ENCODE results near the gene SLCO4A1.

Gene SLCO4A1

DNA sequence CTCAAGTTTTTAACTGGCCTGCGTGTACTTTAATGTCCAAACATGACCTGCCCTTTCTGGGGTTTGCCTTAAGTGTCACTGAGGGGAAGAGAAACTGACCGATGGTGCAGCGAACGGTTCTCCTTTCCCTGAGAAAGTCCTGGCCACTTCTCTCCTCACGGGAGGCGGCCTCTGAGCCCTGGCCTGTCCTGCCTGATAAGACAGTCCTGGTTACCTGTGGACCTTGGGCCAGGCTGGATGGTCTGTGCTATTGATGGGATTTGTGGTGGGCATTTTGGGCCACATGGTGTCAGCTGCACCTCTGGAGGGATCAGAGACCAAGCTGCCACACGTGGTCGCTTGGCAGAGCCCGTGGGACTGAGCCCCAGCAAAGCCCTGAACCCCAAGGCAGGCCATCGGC lies 54.7 kb downstream of the SLCO4A1 start:
- no peak overlapping the region for H3K9ac ChIP-seq (ENCODE audit: low read length)
- H3K23ac ChIP-seq (ENCODE audit: low read length) = no peak overlapping the region
- no CpG with 5 or more reads among the region's 10 CpGs for WGBS (ENCODE audit: extremely low coverage, insufficient coverage, insufficient read length)

DNA sequence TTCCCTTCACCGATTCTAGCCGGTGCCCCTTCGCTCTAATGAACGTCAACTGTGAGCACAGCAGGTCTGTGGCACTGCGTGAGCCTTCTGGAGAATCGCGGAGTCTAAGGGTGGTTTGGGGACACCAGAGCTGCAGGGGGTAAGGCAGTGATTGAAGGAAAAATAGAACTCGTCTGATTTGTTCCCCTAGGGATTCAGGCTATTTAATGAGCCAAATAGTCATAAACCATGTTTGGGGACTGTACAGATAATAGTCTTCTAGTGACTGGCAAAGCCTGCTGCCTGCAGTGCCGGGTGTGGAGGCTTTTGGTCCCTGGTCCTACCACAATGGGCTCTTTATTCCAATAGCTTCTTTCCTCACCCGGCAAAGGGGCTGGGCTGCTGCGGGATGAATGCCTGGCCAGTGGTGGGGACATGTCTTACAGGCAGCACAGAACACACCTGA lies 55.2 kb downstream of the SLCO4A1 start:
- H3K14ac ChIP-seq (ENCODE audit: low read length) = no peak overlapping the region
- H4K12ac ChIP-seq (ENCODE audit: low read depth, low read length) = no peak overlapping the region
- H2BK5ac ChIP-seq (ENCODE audit: low read depth, low read length, poor library complexity) = no peak overlapping the region
- H3K4me3 ChIP-seq (ENCODE audit: low read depth, low read length) = no peak overlapping the region
- no peak overlapping the region for H2BK12ac ChIP-seq (ENCODE audit: low read length)
- no peak overlapping the region for H2BK120ac ChIP-seq (ENCODE audit: insufficient read depth, low read length, poor library complexity)
- WGBS (ENCODE audit: extremely low coverage, insufficient coverage, insufficient read length) = no CpG with 5 or more reads among the region's 11 CpGs
- no peak overlapping the region for H3K23ac ChIP-seq (ENCODE audit: low read length)
- no peak overlapping the region for H3K9ac ChIP-seq (ENCODE audit: low read length)
- no peak overlapping the region for H3K4ac ChIP-seq (ENCODE audit: low read depth, low read length)
- H4K8ac ChIP-seq (ENCODE audit: low read depth, low read length) = no peak overlapping the region
- no peaks in the 10 kb centered on the region for H3K36me3 ChIP-seq (ENCODE audit: control insufficient read depth in 1 of 2, insufficient read depth in 2 of 2, low read length in 2 of 2)
- no peak overlapping the region for H2AFZ ChIP-seq (ENCODE audit: insufficient read depth, low read length, poor library complexity)
- no peak overlapping the region for H3K4me2 ChIP-seq (ENCODE audit: low read length)
- no peaks in the 10 kb centered on the region for H3K4me1 ChIP-seq (ENCODE audit: control insufficient read depth in 1 of 2, insufficient read depth in 2 of 2, low read length in 2 of 2)
- H3K79me1 ChIP-seq (ENCODE audit: low read length) = no peaks in the 10 kb centered on the region
- H2AK5ac ChIP-seq (ENCODE audit: low read length) = no peak overlapping the region
- H3K27ac ChIP-seq (ENCODE audit: low read depth, low read length) = no peak overlapping the region
- no peak overlapping the region for H4K91ac ChIP-seq (ENCODE audit: low read depth, low read length)
- no peak for DNase-seq
- no peaks in the 10 kb centered on the region for H3K27me3 ChIP-seq (ENCODE audit: insufficient read depth, low read length)
- no peaks in the 10 kb centered on the region for H3K79me2 ChIP-seq (ENCODE audit: control insufficient read depth, insufficient read depth, low read length, poor library complexity)
- H3K9me3 ChIP-seq (ENCODE audit: insufficient read depth, low read depth, low read length) = peaks cover 2% of the 10 kb centered on the region
- no peak overlapping the region for H3K18ac ChIP-seq (ENCODE audit: low read length)

More for the DNA sequence above, 54.7 kb downstream of the SLCO4A1 start:
- Histone ChIP-seq H2BK5ac (ENCODE audit: low read depth, low read length, poor library complexity) (no peak overlapping the region), H3K36me3 (ENCODE audit: control insufficient read depth in 1 of 2, insufficient read depth in 2 of 2, low read length in 2 of 2) (no peaks in the 10 kb centered on the region), H3K14ac (ENCODE audit: low read length) (no peak overlapping the region), H3K27ac (ENCODE audit: low read depth, low read length) (no peak overlapping the region), H4K8ac (ENCODE audit: low read depth, low read length) (no peak overlapping the region), H3K79me2 (ENCODE audit: control insufficient read depth, insufficient read depth, low read length, poor library complexity) (no peaks in the 10 kb centered on the region), H4K12ac (ENCODE audit: low read depth, low read length) (no peak overlapping the region), H3K4me1 (ENCODE audit: control insufficient read depth in 1 of 2, insufficient read depth in 2 of 2, low read length in 2 of 2) (no peaks in the 10 kb centered on the region), H3K27me3 (ENCODE audit: insufficient read depth, low read length) (no peaks in the 10 kb centered on the region), H3K9me3 (ENCODE audit: insufficient read depth, low read depth, low read length) (peaks cover 2% of the 10 kb centered on the region), H3K4me3 (ENCODE audit: low read depth, low read length) (no peak overlapping the region), H4K91ac (ENCODE audit: low read depth, low read length) (no peak overlapping the region), H3K4me2 (ENCODE audit: low read length) (no peak overlapping the region), H3K4ac (ENCODE audit: low read depth, low read length) (no peak overlapping the region), H2AK5ac (ENCODE audit: low read length) (no peak overlapping the region), H2BK120ac (ENCODE audit: insufficient read depth, low read length, poor library complexity) (no peak overlapping the region), H2BK12ac (ENCODE audit: low read length) (no peak overlapping the region), H3K18ac (ENCODE audit: low read length) (no peak overlapping the region), H3K79me1 (ENCODE audit: low read length) (no peaks in the 10 kb centered on the region), H2AFZ (ENCODE audit: insufficient read depth, low read length, poor library complexity) (no peak overlapping the region)
- DNase-seq = no peak

DNA sequence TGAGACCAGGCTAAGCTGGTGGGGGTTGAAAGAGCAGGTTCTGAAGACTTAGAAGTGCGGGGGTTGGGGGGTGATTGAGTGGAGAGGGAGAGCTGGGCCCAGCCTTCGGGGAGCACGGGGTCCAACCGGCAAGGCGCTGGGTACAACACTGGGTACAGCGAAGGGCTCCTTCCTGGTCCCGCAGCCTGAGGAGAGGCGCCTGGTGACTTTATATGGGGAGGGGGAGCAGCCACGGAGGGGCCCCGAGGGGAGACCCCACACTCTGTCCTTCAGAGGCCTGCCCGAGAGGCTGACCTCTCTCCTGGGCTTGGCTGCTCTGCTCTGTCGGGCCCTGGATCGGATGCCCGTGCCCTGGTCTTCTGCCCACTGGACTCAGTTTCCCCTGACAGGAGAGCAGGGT lies 55.9 kb downstream of the SLCO4A1 start:
- no peaks in the 10 kb centered on the region for H3K79me1 ChIP-seq (ENCODE audit: low read length)
- no peak overlapping the region for H3K18ac ChIP-seq (ENCODE audit: low read length)
- H4K8ac ChIP-seq (ENCODE audit: low read depth, low read length) = no peak overlapping the region
- no peaks in the 10 kb centered on the region for H3K36me3 ChIP-seq (ENCODE audit: control insufficient read depth in 1 of 2, insufficient read depth in 2 of 2, low read length in 2 of 2)
- no peak overlapping the region for H2AK5ac ChIP-seq (ENCODE audit: low read length)
- no peak overlapping the region for H3K27ac ChIP-seq (ENCODE audit: low read depth, low read length)
- H3K9ac ChIP-seq (ENCODE audit: low read length) = no peak overlapping the region
- H3K4me2 ChIP-seq (ENCODE audit: low read length) = no peak overlapping the region
- H3K9me3 ChIP-seq (ENCODE audit: insufficient read depth, low read depth, low read length) = peaks cover 2% of the 10 kb centered on the region
- no peaks in the 10 kb centered on the region for H3K4me1 ChIP-seq (ENCODE audit: control insufficient read depth in 1 of 2, insufficient read depth in 2 of 2, low read length in 2 of 2)
- no peak overlapping the region for H3K4ac ChIP-seq (ENCODE audit: low read depth, low read length)
- H3K27me3 ChIP-seq (ENCODE audit: insufficient read depth, low read length) = no peaks in the 10 kb centered on the region
- no peak overlapping the region for H2BK120ac ChIP-seq (ENCODE audit: insufficient read depth, low read length, poor library complexity)
- H4K91ac ChIP-seq (ENCODE audit: low read depth, low read length) = no peak overlapping the region
- H3K79me2 ChIP-seq (ENCODE audit: control insufficient read depth, insufficient read depth, low read length, poor library complexity) = no peaks in the 10 kb centered on the region
- no peak overlapping the region for H4K12ac ChIP-seq (ENCODE audit: low read depth, low read length)
- no peak overlapping the region for H2AFZ ChIP-seq (ENCODE audit: insufficient read depth, low read length, poor library complexity)
- no peak overlapping the region for H3K23ac ChIP-seq (ENCODE audit: low read length)
- H2BK12ac ChIP-seq (ENCODE audit: low read length) = no peak overlapping the region
- H2BK5ac ChIP-seq (ENCODE audit: low read depth, low read length, poor library complexity) = no peak overlapping the region
- H3K4me3 ChIP-seq (ENCODE audit: low read depth, low read length) = no peak overlapping the region
- no peak overlapping the region for H3K14ac ChIP-seq (ENCODE audit: low read length)
- WGBS (ENCODE audit: extremely low coverage, insufficient coverage, insufficient read length) = no CpG with 5 or more reads among the region's 14 CpGs
- DNase-seq = no peak

DNA sequence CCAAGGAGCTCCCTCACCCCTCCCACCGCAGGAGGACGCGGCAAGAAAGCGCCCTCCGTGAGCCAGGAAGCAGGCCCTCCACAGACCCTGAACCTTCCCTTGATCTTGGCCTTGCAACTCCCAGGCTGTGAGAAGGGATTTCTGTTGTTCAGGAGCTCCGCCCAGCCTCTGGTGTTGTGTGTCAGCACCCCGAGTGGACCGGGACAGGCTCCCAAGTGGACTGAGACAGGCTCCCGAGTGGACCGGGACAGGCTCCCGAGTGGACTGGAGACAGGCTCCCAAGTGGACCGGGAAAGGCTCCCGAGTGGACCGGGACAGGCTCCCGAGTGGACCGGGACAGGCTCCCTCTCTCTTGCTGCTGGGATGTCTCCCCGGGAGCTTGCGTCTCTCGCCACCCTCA lies 57.0 kb downstream of the SLCO4A1 start:
- no peak overlapping the region for H4K12ac ChIP-seq (ENCODE audit: low read depth, low read length)
- H2AFZ ChIP-seq (ENCODE audit: insufficient read depth, low read length, poor library complexity) = no peak overlapping the region
- H3K9me3 ChIP-seq (ENCODE audit: insufficient read depth, low read depth, low read length) = peaks cover 2% of the 10 kb centered on the region
- no peak overlapping the region for H3K14ac ChIP-seq (ENCODE audit: low read length)
- H3K4me3 ChIP-seq (ENCODE audit: low read depth, low read length) = no peak overlapping the region
- H3K27me3 ChIP-seq (ENCODE audit: insufficient read depth, low read length) = no peaks in the 10 kb centered on the region
- no peaks in the 10 kb centered on the region for H3K79me2 ChIP-seq (ENCODE audit: control insufficient read depth, insufficient read depth, low read length, poor library complexity)
- H2BK12ac ChIP-seq (ENCODE audit: low read length) = no peak overlapping the region
- H3K79me1 ChIP-seq (ENCODE audit: low read length) = no peaks in the 10 kb centered on the region
- H3K9ac ChIP-seq (ENCODE audit: low read length) = no peak overlapping the region
- no peak overlapping the region for H3K4ac ChIP-seq (ENCODE audit: low read depth, low read length)
- no peak overlapping the region for H3K4me2 ChIP-seq (ENCODE audit: low read length)
- H3K36me3 ChIP-seq (ENCODE audit: control insufficient read depth in 1 of 2, insufficient read depth in 2 of 2, low read length in 2 of 2) = no peaks in the 10 kb centered on the region
- H2BK5ac ChIP-seq (ENCODE audit: low read depth, low read length, poor library complexity) = no peak overlapping the region
- no peaks in the 10 kb centered on the region for H3K4me1 ChIP-seq (ENCODE audit: control insufficient read depth in 1 of 2, insufficient read depth in 2 of 2, low read length in 2 of 2)
- no CpG with 5 or more reads among the region's 19 CpGs for WGBS (ENCODE audit: extremely low coverage, insufficient coverage, insufficient read length)
- no peak for DNase-seq
- H4K91ac ChIP-seq (ENCODE audit: low read depth, low read length) = no peak overlapping the region
- H3K27ac ChIP-seq (ENCODE audit: low read depth, low read length) = no peak overlapping the region
- H2AK5ac ChIP-seq (ENCODE audit: low read length) = no peak overlapping the region
- H2BK120ac ChIP-seq (ENCODE audit: insufficient read depth, low read length, poor library complexity) = no peak overlapping the region
- no peak overlapping the region for H3K23ac ChIP-seq (ENCODE audit: low read length)
- no peak overlapping the region for H3K18ac ChIP-seq (ENCODE audit: low read length)
- no peak overlapping the region for H4K8ac ChIP-seq (ENCODE audit: low read depth, low read length)

All from trophoblast cell (in vitro differentiated cells and primary cell).